GM18499 (cell line): Measurements from ENCODE around the gene HIGD1C.
"Not testable (repeated sequence)": the region's sequence is repeated elsewhere in the genome, so short reads cannot be mapped to it uniquely, and the experiment has no call there.

ENCODE experiments used
- ATAC-seq: cut with Tn5 transposase; IDR thresholded peaks from one replicate; pipeline ENCODE4 v1.9.1; 2021; ENCODE audit warnings: moderate number of reproducible peaks; ENCODE audit not compliant: insufficient read depth, unreplicated experiment

The HIGD1C gene

GRCh38 chr12:51013441-51013840, 61.1 kb downstream of the HIGD1C start:
- no peak for ATAC-seq

DNA sequence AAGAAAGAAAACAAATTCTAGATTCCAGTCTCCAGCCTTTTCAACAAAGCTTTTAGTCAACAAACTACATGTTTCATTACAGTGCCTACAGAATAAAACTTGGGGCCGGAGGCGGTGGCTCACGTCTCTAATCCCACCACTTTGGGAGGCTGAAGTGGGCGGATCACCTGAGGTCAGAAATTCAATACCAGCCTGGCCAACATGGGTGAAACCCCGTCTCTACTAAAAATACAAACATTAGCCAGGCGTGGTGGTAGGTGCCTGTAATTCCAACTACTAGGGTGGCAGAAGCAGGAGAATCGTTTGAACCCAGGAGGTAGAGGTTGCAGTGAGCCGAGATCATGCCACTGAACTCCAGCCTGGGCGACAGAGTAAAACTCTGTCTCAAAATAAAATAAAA, 62.1 kb downstream of the HIGD1C start:
- ATAC-seq = not testable (repeated sequence)

GRCh38 chr12:51017452-51017851, 65.1 kb downstream of the HIGD1C start:
- no peak for ATAC-seq

DNA sequence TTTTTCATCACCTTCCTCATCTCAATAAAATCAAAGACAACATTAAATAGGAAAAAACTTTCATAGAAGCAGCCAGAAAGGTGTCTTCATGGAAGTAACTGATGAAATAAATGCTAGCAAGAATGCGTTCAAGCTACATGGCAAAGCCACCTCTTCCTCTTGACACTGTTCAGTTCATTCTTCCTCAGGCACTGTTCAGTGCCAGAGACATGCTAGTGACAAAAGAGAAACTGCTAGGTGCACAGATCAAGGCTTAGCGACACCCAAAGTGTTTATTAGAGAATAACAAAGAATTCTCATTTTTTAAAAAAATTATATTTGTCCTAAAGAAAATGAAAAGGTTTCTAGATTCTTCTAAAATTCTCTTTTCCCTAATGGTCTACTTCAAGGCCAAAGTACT, 66.6 kb downstream of the HIGD1C start:
- no peak for ATAC-seq

- ATAC-seq = no peak
These were observed 67.6 kb downstream of the HIGD1C start for GRCh38 chr12:51019927-51020326.
